K562 (cell line): ENCODE data around the gene DBNDD2. TPM values are rescaled to one million over a fixed set of nuclear protein-coding genes. Genes with fewer than 3 reads are reported as not detected.

Experiments
- ATAC-seq: fragments of 200-7000 bp; cut with Tn5 transposase; 3 replicates; pipeline ENCODE4 v1.9.1; 2020; ENCODE audit warnings: moderate library complexity
- BruUV-seq: library from RNA; stranded (reverse); fragments of 400-500 nt; replicated peaks from 2 replicates; lab custom pipeline; 2021; lab: Mats Ljungman, UMichigan
- CTCF ChIA-PET: fragments of 300-600 bp; formaldehyde crosslinking; extraction: SDS; loops from one replicate; lab custom pipeline; 2021; ENCODE audit warnings: low intra/inter-chr PET ratio; lab: Yijun Ruan, JAX
- POLR2A ChIA-PET: fragments of 300-600, 350-650 bp; sonication (Branson Sonifier 250); formaldehyde crosslinking; extraction: SDS; loops from one replicate; lab custom pipeline; 2021; ENCODE audit warnings: antibody characterized with exemption, inconsistent platforms; lab: Yijun Ruan, JAX
- DNase-seq, 4 experiments: peaks; one replicate each; pipeline versions ENCODE4 v3.0.0 to v3.0.0-alpha.2; 2011 to 2018; ENCODE audit warnings: low spot score in 3 of 4, mixed read lengths in 3 of 4; ENCODE audit errors: extremely low read depth in 1 of 4
- FAIRE-seq: peaks from 2 replicates; lab custom pipeline; 2011; peaks lifted over from hg19 to GRCh38; lab: Jason Lieb, UNC
- H2AFZ ChIP-seq: 2 replicates; pipeline ENCODE4 v1.6.0; 2011; ENCODE audit warnings: low read depth, low read length, control low read depth, inconsistent platforms
- H3K27ac ChIP-seq: fragments of 200-600 bp; 3 replicates; pipeline ENCODE4 v1.8.0; 2011; ENCODE audit warnings: low read depth, mild to moderate bottlenecking, control low read depth, inconsistent platforms, low read length, moderate library complexity, mixed read lengths; ENCODE audit errors: extremely low read depth
- H3K27me3 ChIP-seq, 2 experiments: fragments of 300-600 bp in 1 of 2; 2 replicates in 1 of 2; 3 replicates in 1 of 2; pipeline versions ENCODE4 v1.6.0 to v1.8.0; 2011; ENCODE audit warnings: inconsistent platforms in 2 of 2, low read length in 2 of 2, mild to moderate bottlenecking in 1 of 2, mixed read lengths in 1 of 2, moderate library complexity in 1 of 2; ENCODE audit not compliant: control insufficient read depth in 2 of 2, insufficient read depth in 2 of 2
- H3K36me3 ChIP-seq: fragments of 300-600 bp; 3 replicates; pipeline ENCODE4 v1.8.0; 2011; ENCODE audit warnings: mild to moderate bottlenecking, low read length, inconsistent platforms; ENCODE audit not compliant: control insufficient read depth, insufficient read depth
- H3K4me1 ChIP-seq, 2 experiments: fragments of 200-600 bp in 1 of 2; replicated peaks in 1 of 2; 2 replicates in 1 of 2; 3 replicates in 1 of 2; pipeline versions ENCODE4 v1.5.1 to v1.8.0; 2011; ENCODE audit warnings: inconsistent platforms in 2 of 2, low read length in 2 of 2, mild to moderate bottlenecking in 1 of 2, mixed read lengths in 1 of 2, moderate library complexity in 1 of 2; ENCODE audit not compliant: control insufficient read depth in 2 of 2, insufficient read depth in 2 of 2
- H3K4me2 ChIP-seq: 2 replicates; pipeline ENCODE4 v1.6.1; 2011; ENCODE audit warnings: low read length, control low read depth, inconsistent platforms, mixed read lengths; ENCODE audit not compliant: insufficient read depth
- H3K4me3 ChIP-seq: fragments of 200-600 bp; sonication (generic), shearing (Covaris generic); 2 replicates; pipeline ENCODE4 v1.5.1; 2016; ENCODE audit warnings: control low read depth, inconsistent platforms
- H3K79me2 ChIP-seq: fragments of 200-600 bp; 3 replicates; pipeline ENCODE4 v1.8.0; 2011; ENCODE audit warnings: low read length, inconsistent platforms; ENCODE audit not compliant: control insufficient read depth, insufficient read depth
- H3K9ac ChIP-seq, 2 experiments: 2 replicates each; pipeline versions ENCODE4 v1.6.0 to v1.6.1; 2011; ENCODE audit warnings: low read depth in 2 of 2, low read length in 2 of 2, control low read depth in 1 of 2, inconsistent platforms in 1 of 2, mild to moderate bottlenecking in 1 of 2, mixed read lengths in 1 of 2; ENCODE audit not compliant: insufficient read depth in 1 of 2
- H3K9me1 ChIP-seq: one replicate; pipeline ENCODE4 v1.6.0; 2011; ENCODE audit warnings: inconsistent platforms, mild to moderate bottlenecking, low read length, moderate library complexity; ENCODE audit not compliant: control insufficient read depth, insufficient read depth
- H3K9me3 ChIP-seq: replicated peaks from 2 replicates; pipeline ENCODE4 v1.5.1; 2011; ENCODE audit warnings: low read depth, low read length, inconsistent platforms; ENCODE audit not compliant: control insufficient read depth, insufficient read depth
- H4K20me1 ChIP-seq: replicated peaks from 2 replicates; pipeline ENCODE4 v1.6.1; 2011; ENCODE audit warnings: low read length, inconsistent platforms, mixed read lengths; ENCODE audit not compliant: control insufficient read depth, insufficient read depth
- ARID2 ChIP-seq: fragments of 450-650 bp; IDR thresholded peaks from 2 replicates; pipeline ENCODE4 v1.6.1; 2017; ENCODE audit warnings: antibody characterized with exemption, mild to moderate bottlenecking
- CHCHD3 ChIP-seq: fragments of 250-450 bp; sonication (Bioruptor Pico); IDR thresholded peaks from 2 replicates; pipeline ENCODE4 v2.1.2; 2022; ENCODE audit warnings: mild to moderate bottlenecking
- CREB1 ChIP-seq, 2 experiments: sonication (generic) in 1 of 2; formaldehyde crosslinking in 1 of 2; IDR thresholded peaks; 2 replicates each; pipeline versions ENCODE4 v1.6.1 to v1.8.0; 2012 to 2022; ENCODE audit warnings: inconsistent platforms in 1 of 2, mild to moderate bottlenecking in 1 of 2, missing genetic modification reagents in 1 of 2, moderate library complexity in 1 of 2
- FOXJ2 ChIP-seq: fragments of 200-800 bp; sonication (Bioruptor generic); IDR thresholded peaks from 2 replicates; pipeline ENCODE4 v1.6.1; 2016; ENCODE audit warnings: missing genetic modification characterization, missing compliant biosample characterization
- JUN ChIP-seq, 2 experiments: sonication (generic) in 1 of 2; formaldehyde crosslinking in 1 of 2; IDR thresholded peaks; 2 replicates each; pipeline versions ENCODE4 v1.6.1 to v1.8.0; 2012 to 2022; ENCODE audit warnings: borderline replicate concordance in 2 of 2, mild to moderate bottlenecking in 2 of 2, improper control_type of control experiment in 1 of 2, low read depth in 1 of 2, low read length in 1 of 2, missing genetic modification reagents in 1 of 2
- KLF13 ChIP-seq: fragments of 450-650 bp; IDR thresholded peaks from 2 replicates; pipeline ENCODE4 v1.6.1; 2016; ENCODE audit warnings: missing genetic modification characterization, low read depth, mild to moderate bottlenecking, missing compliant biosample characterization, moderate library complexity, borderline replicate concordance
- SMAD1 ChIP-seq: fragments of 150-350 bp; IDR thresholded peaks from 2 replicates; pipeline ENCODE4 v1.6.1; 2014; ENCODE audit warnings: low read length, low read depth; ENCODE audit not compliant: partially characterized antibody
- TAF15 ChIP-seq: fragments of 200-400 bp; formaldehyde crosslinking; IDR thresholded peaks from 2 replicates; pipeline ENCODE4 v1.6.1; 2017; ENCODE audit warnings: mild to moderate bottlenecking, low read depth, low read length, moderate library complexity
- ZBTB5 ChIP-seq: fragments of 450-650 bp; IDR thresholded peaks from 2 replicates; pipeline ENCODE4 v1.6.1; 2017; ENCODE audit warnings: antibody characterized with exemption
- ZNF133 ChIP-seq: fragments of 250-450 bp; sonication (Bioruptor Pico); IDR thresholded peaks from 2 replicates; pipeline ENCODE4 v1.4.0; 2020; ENCODE audit warnings: mild to moderate bottlenecking
- ZNF165 ChIP-seq: fragments of 250-450 bp; sonication (Bioruptor Pico); IDR thresholded peaks from 2 replicates; pipeline ENCODE4 v1.4.0; 2020; ENCODE audit warnings: borderline replicate concordance
- WGBS: fragments of 100-300 bp; shearing (Covaris generic); methylation state at CpG from one replicate; pipeline ENCODE4 v1.1.6; 2016; ENCODE audit warnings: low coverage, mixed read lengths; ENCODE audit not compliant: insufficient coverage; ENCODE audit errors: missing lambda C conversion rate; 5-methylcytosine and 5-hydroxymethylcytosine counted together
- in situ Hi-C: fragments of 300-500 bp; cut with MboI; formaldehyde crosslinking; loops from 4 replicates; pipeline ENCODE4 v1.15.0; 2018; ENCODE audit warnings: inconsistent platforms, mixed read lengths
- intact Hi-C: fragments of 100-400 bp; cut with micrococcal nuclease; formaldehyde crosslinking; loops from 2 replicates; pipeline ENCODE4 v1.14.2; 2022
- polyA plus RNA-seq, 8 experiments: library from polyadenylated mRNA; depleted of rRNA in 4 of 8; stranded (reverse) in 5 of 8; unstranded in 3 of 8; fragments of >200 nt; fragmentation: Nextera tagmentation in 2 of 8; fragmentation: Illumina TruSeq in 1 of 8; extraction: Ambion mirVana in 2 of 8; extraction: Trizol in 1 of 8; gene quantifications; 2 replicates each; pipeline versions ENCODE4 v1.2.1 to v1.2.3, GENCODE V29; 2011 to 2014; ENCODE audit warnings: inconsistent platforms in 1 of 8, missing spikeins in 1 of 8
- total RNA-seq, 7 experiments: library from RNA; depleted of rRNA in 6 of 7; stranded (reverse); fragments of >200 nt in 6 of 7; fragmentation: Illumina TruSeq in 2 of 7; extraction: Trizol in 2 of 7; gene quantifications; 2 replicates each; pipeline versions ENCODE4 v1.2.1 to v1.2.3, GENCODE V29; 2011 to 2021; ENCODE audit warnings: low replicate concordance in 1 of 7
- TF ChIP-seq, protein P1 (sequence below), 2 experiments: fragments of 450-650 bp in 1 of 2; sonication (generic) in 1 of 2; formaldehyde crosslinking in 1 of 2; IDR thresholded peaks in 1 of 2; conservative IDR thresholded peaks in 1 of 2; 2 replicates each; pipeline versions ENCODE4 v1.6.1 to v1.8.1; 2016 to 2023; ENCODE audit warnings: mild to moderate bottlenecking in 2 of 2, moderate library complexity in 2 of 2, inconsistent platforms in 1 of 2, missing genetic modification reagents in 1 of 2
- TF ChIP-seq, protein P2 (sequence below): fragments of 200-800 bp; sonication (Bioruptor generic); IDR thresholded peaks from 2 replicates; pipeline ENCODE4 v1.6.1; 2017; ENCODE audit warnings: missing genetic modification characterization, missing compliant biosample characterization

Gene DBNDD2
- total and polyA plus RNA-seq, 9 of the 15 experiments (the other 6 are each of a cell fraction or from before 2014, with no cell fraction given) = 12.8 to 64.0 (median 35.8) TPM

DNA sequence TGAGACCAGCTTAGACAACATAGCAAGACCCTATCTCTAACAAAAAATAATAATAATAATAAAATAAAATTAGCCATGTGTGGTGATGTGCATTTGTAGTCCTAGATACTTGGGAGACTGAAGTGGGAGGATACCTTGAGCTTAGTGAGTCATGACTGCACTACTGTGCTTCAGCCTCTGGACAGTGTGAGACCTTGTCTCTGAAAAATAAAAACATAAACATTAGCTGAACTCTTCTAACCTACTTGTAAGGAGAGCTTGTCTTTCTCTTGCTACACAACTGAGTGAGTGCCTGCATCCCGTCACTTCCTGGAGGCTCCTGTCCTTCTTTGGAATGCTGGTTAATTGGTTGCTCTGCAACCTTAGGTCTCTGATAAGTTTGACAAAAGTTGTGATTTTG lies 5.1 kb upstream of the DBNDD2 start (continued):
- TF ChIP-seq, protein P1, sequence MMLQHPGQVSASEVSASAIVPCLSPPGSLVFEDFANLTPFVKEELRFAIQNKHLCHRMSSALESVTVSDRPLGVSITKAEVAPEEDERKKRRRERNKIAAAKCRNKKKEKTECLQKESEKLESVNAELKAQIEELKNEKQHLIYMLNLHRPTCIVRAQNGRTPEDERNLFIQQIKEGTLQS (IDR thresholded peaks at IDR 0.05) = no peak
- TF ChIP-seq, protein P1 (CRISPR knock-in tag; conservative IDR thresholded peaks at IDR 0.05) = no peak
- TF ChIP-seq CHCHD3 (CRISPR knock-in tag) (no peak), KLF13 (tag) (no peak), CREB1 (IDR thresholded peaks at IDR 0.05) (no peak), CREB1 (CRISPR knock-in tag; IDR thresholded peaks at IDR 0.05) (no peak), JUN (IDR thresholded peaks at IDR 0.05; ENCODE audit: borderline replicate concordance, low read depth, low read length) (no peak), JUN (CRISPR knock-in tag; IDR thresholded peaks at IDR 0.05; ENCODE audit: borderline replicate concordance) (no peak)

GRCh38 chr20:45404438-45404837 lies 3.7 kb upstream of the DBNDD2 start:
- no peak for TF ChIP-seq SMAD1
- no peak for TF ChIP-seq TAF15
- TF ChIP-seq FOXJ2 (tag) = no peak
- no peak for TF ChIP-seq ZBTB5
- TF ChIP-seq, protein P2, sequence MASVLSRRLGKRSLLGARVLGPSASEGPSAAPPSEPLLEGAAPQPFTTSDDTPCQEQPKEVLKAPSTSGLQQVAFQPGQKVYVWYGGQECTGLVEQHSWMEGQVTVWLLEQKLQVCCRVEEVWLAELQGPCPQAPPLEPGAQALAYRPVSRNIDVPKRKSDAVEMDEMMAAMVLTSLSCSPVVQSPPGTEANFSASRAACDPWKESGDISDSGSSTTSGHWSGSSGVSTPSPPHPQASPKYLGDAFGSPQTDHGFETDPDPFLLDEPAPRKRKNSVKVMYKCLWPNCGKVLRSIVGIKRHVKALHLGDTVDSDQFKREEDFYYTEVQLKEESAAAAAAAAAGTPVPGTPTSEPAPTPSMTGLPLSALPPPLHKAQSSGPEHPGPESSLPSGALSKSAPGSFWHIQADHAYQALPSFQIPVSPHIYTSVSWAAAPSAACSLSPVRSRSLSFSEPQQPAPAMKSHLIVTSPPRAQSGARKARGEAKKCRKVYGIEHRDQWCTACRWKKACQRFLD (CRISPR knock-in tag) = no peak
- TF ChIP-seq ZNF133 (CRISPR knock-in tag) = no peak
- TF ChIP-seq ARID2 = no peak
- no peak for TF ChIP-seq ZNF165 (CRISPR knock-in tag)
- FAIRE-seq = no peak
- no peak overlapping the region for H3K4me2 ChIP-seq

More at GRCh38 chr20:45404438-45404837, 3.7 kb upstream of the DBNDD2 start:
- Histone ChIP-seq H3K9me3 (peaks cover 10% of the 10 kb centered on the region), H4K20me1 (no peaks in the 10 kb centered on the region), H3K4me3 (no peak overlapping the region), H2AFZ (no peak overlapping the region), H3K36me3 (peaks cover 2% of the 10 kb centered on the region; the same call in 2 of the 3 replicates), H3K27me3 (no peaks in the 10 kb centered on the region; a peak in 1 of 5 replicates), H3K9ac (no peak overlapping the region), H3K9me1 (no peaks in the 10 kb centered on the region), H3K27ac (no peak overlapping the region), H3K79me2 (peaks cover 17% of the 10 kb centered on the region; the same call in 2 of the 3 replicates), H3K4me1 (peaks cover 10 to 25% of the 10 kb centered on the region in 2 experiments; a peak in 3 of 5 replicates)
- BruUV-seq = no TSS peak
- POLR2A ChIA-PET = no interaction called here
- in situ Hi-C loops = no loop called here
- no peak for ATAC-seq
- intact Hi-C loops = no loop called here
- CTCF ChIA-PET = no interaction called here
- no peak for DNase-seq
- WGBS = 58% methylated on average over 1 of the region's 1 CpG
